ENCODE results near the gene MAPRE3.
A peak's percentile ranks its signal among the peaks of the same experiment; 100 is the strongest.
"Not testable (repeated sequence)": the region's sequence is repeated elsewhere in the genome, so short reads cannot be mapped to it uniquely, and the experiment has no call there.

Gene MAPRE3

GRCh38 chr2:26970244-26970927 lies at the start of gene MAPRE3:
Gene MAPRE3, plus strand, starts transcription at chr2:26970637. Its CDS starts 51,582 bp downstream, at chr2:27022219.
- Histone ChIP-seq H3K36me3 (ENCODE audit: control insufficient read depth, insufficient read depth, low read length) (no peaks in the 10 kb centered on the region), H3K4me1 (ENCODE audit: control insufficient read depth, insufficient read depth, low read length) (peaks cover 8% of the 10 kb centered on the region), H3K27ac (ENCODE audit: low read depth, low read length) (peak within 1 kb of the TSS; percentile 56), H3K9ac (ENCODE audit: low read length) (no peak within 1 kb of the TSS), H3K27me3 (ENCODE audit: control insufficient read depth, insufficient read depth, low read length) (no peaks in the 10 kb centered on the region), H3K4me3 (ENCODE audit: low read length) (peak within 1 kb of the TSS; percentile 93)

- Histone ChIP-seq H3K9ac (ENCODE audit: low read length) (no peak overlapping the region), H3K27me3 (ENCODE audit: control insufficient read depth, insufficient read depth, low read length) (no peaks in the 10 kb centered on the region), H3K4me3 (ENCODE audit: low read length) (no peak overlapping the region), H3K4me1 (ENCODE audit: control insufficient read depth, insufficient read depth, low read length) (peaks cover 2% of the 10 kb centered on the region), H3K36me3 (ENCODE audit: control insufficient read depth, insufficient read depth, low read length) (no peaks in the 10 kb centered on the region), H3K27ac (ENCODE audit: low read depth, low read length) (no peak overlapping the region)
Observed at GRCh38 chr2:26921323-26921722, 49.1 kb upstream of the MAPRE3 start.

- no peaks in the 10 kb centered on the region for H3K36me3 ChIP-seq (ENCODE audit: control insufficient read depth, insufficient read depth, low read length)
- no peak overlapping the region for H3K9ac ChIP-seq (ENCODE audit: low read length)
- H3K4me3 ChIP-seq (ENCODE audit: low read length) = no peak overlapping the region
- no peak overlapping the region for H3K27ac ChIP-seq (ENCODE audit: low read depth, low read length)
- no peaks in the 10 kb centered on the region for H3K27me3 ChIP-seq (ENCODE audit: control insufficient read depth, insufficient read depth, low read length)
- H3K4me1 ChIP-seq (ENCODE audit: control insufficient read depth, insufficient read depth, low read length) = peaks cover 2% of the 10 kb centered on the region
Observed at GRCh38 chr2:26922405-26923188, 47.8 kb upstream of the MAPRE3 start.

GRCh38 chr2:26923189-26923466 lies 47.3 kb upstream of the MAPRE3 start:
- H3K27ac ChIP-seq (ENCODE audit: low read depth, low read length); H3K4me1 ChIP-seq (ENCODE audit: control insufficient read depth, insufficient read depth, low read length); H3K4me3 ChIP-seq (ENCODE audit: low read length); H3K9ac ChIP-seq (ENCODE audit: low read length); H3K27me3 ChIP-seq (ENCODE audit: control insufficient read depth, insufficient read depth, low read length); H3K36me3 ChIP-seq (ENCODE audit: control insufficient read depth, insufficient read depth, low read length): not testable (repeated sequence)

GRCh38 chr2:26924731-26925099 lies 45.7 kb upstream of the MAPRE3 start:
- H3K4me1 ChIP-seq (ENCODE audit: control insufficient read depth, insufficient read depth, low read length) = peaks cover 2% of the 10 kb centered on the region
- H3K4me3 ChIP-seq (ENCODE audit: low read length) = no peak overlapping the region
- no peaks in the 10 kb centered on the region for H3K36me3 ChIP-seq (ENCODE audit: control insufficient read depth, insufficient read depth, low read length)
- H3K27me3 ChIP-seq (ENCODE audit: control insufficient read depth, insufficient read depth, low read length) = no peaks in the 10 kb centered on the region
- H3K9ac ChIP-seq (ENCODE audit: low read length) = no peak overlapping the region
- no peak overlapping the region for H3K27ac ChIP-seq (ENCODE audit: low read depth, low read length)

- Histone ChIP-seq H3K4me3 (ENCODE audit: low read length) (no peak overlapping the region), H3K27ac (ENCODE audit: low read depth, low read length) (no peak overlapping the region), H3K36me3 (ENCODE audit: control insufficient read depth, insufficient read depth, low read length) (no peaks in the 10 kb centered on the region), H3K4me1 (ENCODE audit: control insufficient read depth, insufficient read depth, low read length) (peaks cover 2% of the 10 kb centered on the region), H3K9ac (ENCODE audit: low read length) (no peak overlapping the region), H3K27me3 (ENCODE audit: control insufficient read depth, insufficient read depth, low read length) (no peaks in the 10 kb centered on the region)
Observed at GRCh38 chr2:26925100-26925791, 45.2 kb upstream of the MAPRE3 start.

GRCh38 chr2:26927221-26927620 lies 43.2 kb upstream of the MAPRE3 start:
- Histone ChIP-seq H3K27ac (ENCODE audit: low read depth, low read length) (no peak overlapping the region), H3K27me3 (ENCODE audit: control insufficient read depth, insufficient read depth, low read length) (no peaks in the 10 kb centered on the region), H3K4me1 (ENCODE audit: control insufficient read depth, insufficient read depth, low read length) (peaks cover 2% of the 10 kb centered on the region), H3K4me3 (ENCODE audit: low read length) (no peak overlapping the region), H3K9ac (ENCODE audit: low read length) (no peak overlapping the region), H3K36me3 (ENCODE audit: control insufficient read depth, insufficient read depth, low read length) (no peaks in the 10 kb centered on the region)

- Histone ChIP-seq H3K36me3 (ENCODE audit: control insufficient read depth, insufficient read depth, low read length) (no peaks in the 10 kb centered on the region), H3K27me3 (ENCODE audit: control insufficient read depth, insufficient read depth, low read length) (no peaks in the 10 kb centered on the region), H3K4me1 (ENCODE audit: control insufficient read depth, insufficient read depth, low read length) (no peaks in the 10 kb centered on the region), H3K9ac (ENCODE audit: low read length) (no peak overlapping the region), H3K4me3 (ENCODE audit: low read length) (no peak overlapping the region), H3K27ac (ENCODE audit: low read depth, low read length) (no peak overlapping the region)
Observed at GRCh38 chr2:26932974-26933373, 37.5 kb upstream of the MAPRE3 start.

- H3K27me3 ChIP-seq (ENCODE audit: control insufficient read depth, insufficient read depth, low read length) = no peaks in the 10 kb centered on the region
- no peak overlapping the region for H3K27ac ChIP-seq (ENCODE audit: low read depth, low read length)
- H3K9ac ChIP-seq (ENCODE audit: low read length) = no peak overlapping the region
- H3K36me3 ChIP-seq (ENCODE audit: control insufficient read depth, insufficient read depth, low read length) = no peaks in the 10 kb centered on the region
- H3K4me3 ChIP-seq (ENCODE audit: low read length) = no peak overlapping the region
- no peaks in the 10 kb centered on the region for H3K4me1 ChIP-seq (ENCODE audit: control insufficient read depth, insufficient read depth, low read length)
Observed at GRCh38 chr2:26933431-26934334, 36.8 kb upstream of the MAPRE3 start.

GRCh38 chr2:26934335-26934724 lies 36.1 kb upstream of the MAPRE3 start:
- Histone ChIP-seq H3K27me3 (ENCODE audit: control insufficient read depth, insufficient read depth, low read length) (no peaks in the 10 kb centered on the region), H3K36me3 (ENCODE audit: control insufficient read depth, insufficient read depth, low read length) (no peaks in the 10 kb centered on the region), H3K27ac (ENCODE audit: low read depth, low read length) (no peak overlapping the region), H3K4me3 (ENCODE audit: low read length) (no peak overlapping the region), H3K4me1 (ENCODE audit: control insufficient read depth, insufficient read depth, low read length) (no peaks in the 10 kb centered on the region), H3K9ac (ENCODE audit: low read length) (no peak overlapping the region)

GRCh38 chr2:26934985-26935384 lies 35.5 kb upstream of the MAPRE3 start:
- Histone ChIP-seq H3K4me3 (ENCODE audit: low read length) (no peak overlapping the region), H3K36me3 (ENCODE audit: control insufficient read depth, insufficient read depth, low read length) (no peaks in the 10 kb centered on the region), H3K4me1 (ENCODE audit: control insufficient read depth, insufficient read depth, low read length) (no peaks in the 10 kb centered on the region), H3K9ac (ENCODE audit: low read length) (no peak overlapping the region), H3K27me3 (ENCODE audit: control insufficient read depth, insufficient read depth, low read length) (no peaks in the 10 kb centered on the region), H3K27ac (ENCODE audit: low read depth, low read length) (no peak overlapping the region)

GRCh38 chr2:26936855-26937254 lies 33.6 kb upstream of the MAPRE3 start:
- Histone ChIP-seq H3K36me3 (ENCODE audit: control insufficient read depth, insufficient read depth, low read length) (no peaks in the 10 kb centered on the region), H3K27ac (ENCODE audit: low read depth, low read length) (no peak overlapping the region)

More at GRCh38 chr2:26936855-26937254, 33.6 kb upstream of the MAPRE3 start:
- Histone ChIP-seq H3K4me1 (ENCODE audit: control insufficient read depth, insufficient read depth, low read length) (no peaks in the 10 kb centered on the region), H3K9ac (ENCODE audit: low read length) (no peak overlapping the region), H3K27me3 (ENCODE audit: control insufficient read depth, insufficient read depth, low read length) (no peaks in the 10 kb centered on the region), H3K4me3 (ENCODE audit: low read length) (no peak overlapping the region)
